Measurements from ENCODE around the gene HTATSF1. TPM values are rescaled to one million over a fixed set of nuclear protein-coding genes. Genes with fewer than 3 reads are reported as not detected.

The HTATSF1 gene
- polyA plus RNA-seq, 1 of the 3 experiments (the other 2 are of a cell fraction): 2.7 TPM

- TF ChIP-seq FOSL2 (IDR thresholded peaks at IDR 0.05; ENCODE audit: borderline replicate concordance, low read depth) (no peak), RXRA (IDR thresholded peaks at IDR 0.05; ENCODE audit: borderline replicate concordance, low read depth) (no peak), ZBTB33 (IDR thresholded peaks at IDR 0.05; ENCODE audit: borderline replicate concordance, low read depth) (no peak)
Observed at GRCh38 chrX:136487647-136488046, 9.7 kb upstream of the HTATSF1 start, which contains the start of gene BRS3 (continued).

DNA sequence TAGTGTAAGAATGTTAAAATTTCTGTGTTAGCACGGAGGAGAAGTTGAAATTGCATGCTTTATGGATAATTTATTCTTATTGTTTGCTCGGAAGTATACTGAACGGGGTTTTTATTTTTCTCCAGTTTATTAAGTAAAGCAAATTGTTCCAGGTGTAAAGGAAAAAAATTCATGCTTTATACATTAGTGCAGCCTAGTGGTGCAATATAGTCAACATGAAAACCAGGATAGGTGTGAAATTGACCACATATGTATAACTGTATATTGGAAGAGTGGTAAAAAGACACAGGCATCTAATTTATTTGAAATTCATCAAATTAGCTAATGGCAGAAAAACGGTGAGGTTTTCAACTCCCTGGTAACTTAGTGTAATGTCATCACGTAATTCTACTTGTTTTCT, 8.7 kb upstream of the HTATSF1 start:
- no peaks in the 10 kb centered on the region for H3K9me2 ChIP-seq
- no peak overlapping the region for H3K4me3 ChIP-seq (ENCODE audit: low read depth in 2 of 2, low read length in 1 of 2)
- no peaks in the 10 kb centered on the region for H3F3A ChIP-seq (replicated peaks; ENCODE audit: insufficient read depth)
- H3K9me3 ChIP-seq: no peaks in the 10 kb centered on the region
- ChIA-PET CTCF (interaction anchor here (1.6 kb wide), 1 partner anchor 460 kb away, joined by 8 read pairs; no protein-coding TSS in a partner anchor), POLR2A (no interaction called here)
- peak; percentile 47; the same call in 1 of the 2 replicates for TF ChIP-seq RAD21 (IDR thresholded peaks at IDR 0.05; ENCODE audit: low read length)
- no peak for TF ChIP-seq FOSL2 (IDR thresholded peaks at IDR 0.05; ENCODE audit: borderline replicate concordance, low read depth)
- TF ChIP-seq ZBTB33 (IDR thresholded peaks at IDR 0.05; ENCODE audit: borderline replicate concordance, low read depth): no peak
- TF ChIP-seq SIN3A (IDR thresholded peaks at IDR 0.05; ENCODE audit: borderline replicate concordance, low read depth, low read length): no peak
- H3K27me3 ChIP-seq (ENCODE audit: insufficient read depth): 0 out of 2 replicates have a peak, but pooled peaks cover 14% of the 10 kb centered on the region
- H3K36me3 ChIP-seq (replicated peaks in 1 of 2; ENCODE audit: control insufficient read depth in 1 of 2, insufficient read depth in 2 of 2, low read length in 1 of 2): no peaks in the 10 kb centered on the region
- no peaks in the 10 kb centered on the region for H4K20me1 ChIP-seq (ENCODE audit: insufficient read depth)
- H3K27ac ChIP-seq (ENCODE audit: low read depth in 2 of 2, low read length in 1 of 2): no peak overlapping the region
- no peak overlapping the region for H3K4me2 ChIP-seq
- no peaks in the 10 kb centered on the region for H3K79me2 ChIP-seq (ENCODE audit: insufficient read depth)
- H3K9ac ChIP-seq: no peak overlapping the region
- 15% methylated on average over 5 of the region's 5 CpGs for WGBS (ENCODE audit: low lambda C conversion rate)
- no peak for DNase-seq
- H3K4me1 ChIP-seq (ENCODE audit: control insufficient read depth in 1 of 2, insufficient read depth in 2 of 2, low read depth in 1 of 2, low read length in 1 of 2): no peaks in the 10 kb centered on the region
- no peak overlapping the region for H2AFZ ChIP-seq (ENCODE audit: low read depth)

- H3K4me1 ChIP-seq (ENCODE audit: control insufficient read depth in 1 of 2, insufficient read depth in 2 of 2, low read depth in 1 of 2, low read length in 1 of 2): peaks cover 0 to 2% of the 10 kb centered on the region in 2 experiments; a peak in 1 of 4 replicates
- no peak overlapping the region for H3K27ac ChIP-seq (ENCODE audit: low read depth in 2 of 2, low read length in 1 of 2)
- H3F3A ChIP-seq (replicated peaks; ENCODE audit: insufficient read depth): no peaks in the 10 kb centered on the region
- ChIA-PET CTCF (interaction anchor here (1.8 kb wide), 1 partner anchor 222 kb away, joined by 5 read pairs; no protein-coding TSS in a partner anchor), POLR2A (interaction anchor here (0.7 kb wide), 1 partner anchor 491 kb away, joined by 3 read pairs; no protein-coding TSS in a partner anchor)
- no peaks in the 10 kb centered on the region for H3K9me2 ChIP-seq
- no peak for DNase-seq
- no peaks in the 10 kb centered on the region for H4K20me1 ChIP-seq (ENCODE audit: insufficient read depth)
- no peaks in the 10 kb centered on the region for H3K27me3 ChIP-seq (ENCODE audit: insufficient read depth)
- no peak overlapping the region for H3K4me3 ChIP-seq (ENCODE audit: low read depth in 2 of 2, low read length in 1 of 2)
- no peak overlapping the region for H3K9ac ChIP-seq
- no peaks in the 10 kb centered on the region for H3K36me3 ChIP-seq (replicated peaks in 1 of 2; ENCODE audit: control insufficient read depth in 1 of 2, insufficient read depth in 2 of 2, low read length in 1 of 2)
- H3K4me2 ChIP-seq: no peak overlapping the region
- H3K79me2 ChIP-seq (ENCODE audit: insufficient read depth): no peaks in the 10 kb centered on the region
- WGBS (ENCODE audit: low lambda C conversion rate): 42% methylated on average over 6 of the region's 6 CpGs
- no peaks in the 10 kb centered on the region for H3K9me3 ChIP-seq
- H2AFZ ChIP-seq (ENCODE audit: low read depth): no peak overlapping the region
- TF ChIP-seq FOXM1 (IDR thresholded peaks at IDR 0.05; ENCODE audit: low read depth): no peak
- no peak for TF ChIP-seq SMC3 (IDR thresholded peaks at IDR 0.05; ENCODE audit: low read depth, low read length)
- TF ChIP-seq CHD2 (IDR thresholded peaks at IDR 0.05; ENCODE audit: low read length, partially characterized antibody): no peak
- TF ChIP-seq GATA2 (CRISPR knock-in tag; IDR thresholded peaks at IDR 0.05): no peak
- TF ChIP-seq USF2 (IDR thresholded peaks at IDR 0.05; ENCODE audit: borderline replicate concordance, low read depth, low read length): no peak
- TF ChIP-seq YY1 (IDR thresholded peaks at IDR 0.05; ENCODE audit: low read depth): no peak
- TF ChIP-seq, protein P1, sequence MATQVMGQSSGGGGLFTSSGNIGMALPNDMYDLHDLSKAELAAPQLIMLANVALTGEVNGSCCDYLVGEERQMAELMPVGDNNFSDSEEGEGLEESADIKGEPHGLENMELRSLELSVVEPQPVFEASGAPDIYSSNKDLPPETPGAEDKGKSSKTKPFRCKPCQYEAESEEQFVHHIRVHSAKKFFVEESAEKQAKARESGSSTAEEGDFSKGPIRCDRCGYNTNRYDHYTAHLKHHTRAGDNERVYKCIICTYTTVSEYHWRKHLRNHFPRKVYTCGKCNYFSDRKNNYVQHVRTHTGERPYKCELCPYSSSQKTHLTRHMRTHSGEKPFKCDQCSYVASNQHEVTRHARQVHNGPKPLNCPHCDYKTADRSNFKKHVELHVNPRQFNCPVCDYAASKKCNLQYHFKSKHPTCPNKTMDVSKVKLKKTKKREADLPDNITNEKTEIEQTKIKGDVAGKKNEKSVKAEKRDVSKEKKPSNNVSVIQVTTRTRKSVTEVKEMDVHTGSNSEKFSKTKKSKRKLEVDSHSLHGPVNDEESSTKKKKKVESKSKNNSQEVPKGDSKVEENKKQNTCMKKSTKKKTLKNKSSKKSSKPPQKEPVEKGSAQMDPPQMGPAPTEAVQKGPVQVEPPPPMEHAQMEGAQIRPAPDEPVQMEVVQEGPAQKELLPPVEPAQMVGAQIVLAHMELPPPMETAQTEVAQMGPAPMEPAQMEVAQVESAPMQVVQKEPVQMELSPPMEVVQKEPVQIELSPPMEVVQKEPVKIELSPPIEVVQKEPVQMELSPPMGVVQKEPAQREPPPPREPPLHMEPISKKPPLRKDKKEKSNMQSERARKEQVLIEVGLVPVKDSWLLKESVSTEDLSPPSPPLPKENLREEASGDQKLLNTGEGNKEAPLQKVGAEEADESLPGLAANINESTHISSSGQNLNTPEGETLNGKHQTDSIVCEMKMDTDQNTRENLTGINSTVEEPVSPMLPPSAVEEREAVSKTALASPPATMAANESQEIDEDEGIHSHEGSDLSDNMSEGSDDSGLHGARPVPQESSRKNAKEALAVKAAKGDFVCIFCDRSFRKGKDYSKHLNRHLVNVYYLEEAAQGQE (IDR thresholded peaks at IDR 0.05; ENCODE audit: low read depth, low read length): no peak
- TF ChIP-seq EP300 (IDR thresholded peaks at IDR 0.05; ENCODE audit: borderline replicate concordance in 1 of 2, low read depth in 1 of 2, low read length in 1 of 2): no peak
- no peak for TF ChIP-seq FOSL2 (IDR thresholded peaks at IDR 0.05; ENCODE audit: borderline replicate concordance, low read depth)
- no peak for TF ChIP-seq MEF2A (IDR thresholded peaks at IDR 0.05; ENCODE audit: borderline replicate concordance, low read depth)
Observed at GRCh38 chrX:136491832-136492231, 5.6 kb upstream of the HTATSF1 start.

Measured in SK-N-SH (cell line).